GM12878 (cell line): ENCODE results near the gene CFAP410. TPM values are rescaled to one million over a fixed set of nuclear protein-coding genes. Genes with fewer than 3 reads are reported as not detected.

Experiments used
- ATF7 ChIP-seq: fragments of 450-650 bp; IDR thresholded peaks from 2 replicates; pipeline ENCODE4 v1.6.1; 2016; ENCODE audit warnings: low read depth, mild to moderate bottlenecking
- BACH1 ChIP-seq: fragments of 450-650 bp; IDR thresholded peaks from 2 replicates; pipeline ENCODE4 v1.6.1; 2017; ENCODE audit warnings: mild to moderate bottlenecking, borderline replicate concordance
- CEBPB ChIP-seq, 2 experiments: fragments of 150-350 bp in 1 of 2; IDR thresholded peaks; 2 replicates each; pipeline ENCODE4 v1.6.1; 2012 to 2014; ENCODE audit warnings: low read depth in 2 of 2, low read length in 2 of 2, borderline replicate concordance in 1 of 2, inconsistent platforms in 1 of 2
- CHD4 ChIP-seq: fragments of 200-600 bp; sonication (generic); IDR thresholded peaks from 2 replicates; pipeline ENCODE4 v1.6.1; 2016; ENCODE audit warnings: mild to moderate bottlenecking
- EED ChIP-seq: sonication (generic); IDR thresholded peaks from 2 replicates; pipeline ENCODE4 v1.6.1; 2016; ENCODE audit warnings: antibody characterized with exemption, low read depth
- ESRRA ChIP-seq: IDR thresholded peaks from 2 replicates; pipeline ENCODE4 v1.6.1; 2012; ENCODE audit warnings: mild to moderate bottlenecking, low read length, improper control_type of control experiment
- HDAC2 ChIP-seq: fragments of 200-600 bp; sonication (generic); IDR thresholded peaks from 2 replicates; pipeline ENCODE4 v1.6.1; 2017
- IRF3 ChIP-seq: fragments of 450-650 bp; IDR thresholded peaks from 2 replicates; pipeline ENCODE4 v1.6.1; 2014; ENCODE audit warnings: mild to moderate bottlenecking
- NR2C2 ChIP-seq: IDR thresholded peaks from 2 replicates; pipeline ENCODE4 v1.6.1; 2011; ENCODE audit warnings: borderline replicate concordance, low read depth; ENCODE audit not compliant: control insufficient read depth, insufficient read length
- POLR2AphosphoS2 ChIP-seq: IDR thresholded peaks from 2 replicates; pipeline ENCODE4 v1.6.1; 2011; ENCODE audit warnings: low read depth, mild to moderate bottlenecking, low read length, improper control_type of control experiment, moderate library complexity
- PRDM15 ChIP-seq: fragments of 450-650 bp; formaldehyde crosslinking; IDR thresholded peaks from 2 replicates; pipeline ENCODE4 v1.4.0; 2020; ENCODE audit warnings: mild to moderate bottlenecking, moderate library complexity
- SIX5 ChIP-seq: IDR thresholded peaks from 2 replicates; pipeline ENCODE4 v1.6.1; 2011; ENCODE audit warnings: mild to moderate bottlenecking, low read depth, low read length, moderate library complexity; ENCODE audit not compliant: severe bottlenecking
- SMAD5 ChIP-seq: IDR thresholded peaks from 2 replicates; pipeline ENCODE4 v1.6.1; 2016; ENCODE audit warnings: antibody characterized with exemption, low read depth
- STAT3 ChIP-seq: IDR thresholded peaks from 2 replicates; pipeline ENCODE4 v1.6.1; 2011; ENCODE audit warnings: low read depth, low read length, improper control_type of control experiment
- TAF1 ChIP-seq: IDR thresholded peaks from 2 replicates; pipeline ENCODE4 v1.6.1; 2011; ENCODE audit warnings: mild to moderate bottlenecking, low read depth, low read length, borderline replicate concordance
- TCF3 ChIP-seq: IDR thresholded peaks from 2 replicates; pipeline ENCODE4 v1.6.1; 2012; ENCODE audit warnings: low read depth, mild to moderate bottlenecking, low read length, borderline replicate concordance; ENCODE audit not compliant: insufficient read depth
- ZBTB33 ChIP-seq: fragments of 450-650 bp; IDR thresholded peaks from 2 replicates; pipeline ENCODE4 v1.6.1; 2017; ENCODE audit warnings: mild to moderate bottlenecking
- ZNF24 ChIP-seq: fragments of 450-650 bp; IDR thresholded peaks from 2 replicates; pipeline ENCODE4 v1.6.1; 2017; ENCODE audit warnings: antibody characterized with exemption, mild to moderate bottlenecking
- ZNF687 ChIP-seq: fragments of 450-650 bp; IDR thresholded peaks from 2 replicates; pipeline ENCODE4 v1.6.1; 2017; ENCODE audit warnings: mild to moderate bottlenecking, moderate library complexity
- polyA plus RNA-seq, 11 experiments: library from polyadenylated mRNA; depleted of rRNA in 4 of 11; unstranded in 6 of 11; stranded (reverse) in 5 of 11; fragments of >200 nt; fragmentation: Nextera tagmentation in 4 of 11; fragmentation: Illumina TruSeq in 1 of 11; extraction: Ambion mirVana in 4 of 11; extraction: Trizol in 1 of 11; gene quantifications; 1 replicate in 1 of 11; 2 replicates in 10 of 11; pipeline versions ENCODE4 v1.2.1 to v1.2.3, GENCODE V29; 2011 to 2016; ENCODE audit warnings: inconsistent platforms in 2 of 11, missing spikeins in 2 of 11, low read depth in 1 of 11
- total RNA-seq, 4 experiments: library from RNA; depleted of rRNA in 3 of 4; stranded (reverse); fragments of >200 nt in 3 of 4; fragmentation: Illumina TruSeq in 1 of 4; extraction: Trizol in 1 of 4; gene quantifications; 2 replicates each; pipeline versions ENCODE4 v1.2.1 to v1.2.3, GENCODE V29; 2013 to 2021

CFAP410 gene
- total and polyA plus RNA-seq, 10 of the 15 experiments (the other 5 are each of a cell fraction or from before 2014, with no cell fraction given): 0.14 to 24.8 (median 11.3) TPM

GRCh38 chr21:44297525-44298290 lies 41.5 kb downstream of the CFAP410 start (continued):
- TF ChIP-seq ZNF687 (0 out of 2 replicates have a peak, but pooled peaks have one; percentile 23), CEBPB (IDR thresholded peaks at IDR 0.05; ENCODE audit: borderline replicate concordance in 1 of 2, low read depth in 2 of 2, low read length in 2 of 2) (no peak), ZBTB33 (no peak), ATF7 (no peak), NR2C2 (no peak), HDAC2 (no peak), EED (0 out of 2 replicates have a peak, but pooled peaks have one; percentile 9), ESRRA (no peak), ZNF24 (no peak), PRDM15 (CRISPR knock-in tag) (no peak), POLR2AphosphoS2 (no peak), BACH1 (no peak), STAT3 (no peak), TCF3 (no peak), IRF3 (no peak), SMAD5 (no peak), SIX5 (no peak), TAF1 (no peak), CHD4 (no peak)
